Measurements from ENCODE around the gene ADNP2.

ADNP2 gene

GRCh38 chr18:80184243-80184772 is 75.2 kb downstream of the ADNP2 start:
- no peak for TF ChIP-seq CTCF (conservative IDR thresholded peaks at IDR 0.05)
- no peak for TF ChIP-seq ZFX (IDR thresholded peaks at IDR 0.05)
- H3K27ac ChIP-seq, result no peak overlapping the region

GRCh38 chr18:80185545-80185944 is 76.5 kb downstream of the ADNP2 start:
- H3K27ac ChIP-seq, result no peak overlapping the region
- no peak for TF ChIP-seq ZFX (IDR thresholded peaks at IDR 0.05)
- TF ChIP-seq CTCF (conservative IDR thresholded peaks at IDR 0.05), result no peak

GRCh38 chr18:80187956-80188642 is 79.0 kb downstream of the ADNP2 start:
- TF ChIP-seq ZFX (IDR thresholded peaks at IDR 0.05), result no peak
- no peak for TF ChIP-seq CTCF (conservative IDR thresholded peaks at IDR 0.05)
- no peak overlapping the region for H3K27ac ChIP-seq

GRCh38 chr18:80188643-80189530 is 79.8 kb downstream of the ADNP2 start:
- TF ChIP-seq CTCF (conservative IDR thresholded peaks at IDR 0.05), result no peak
- no peak for TF ChIP-seq ZFX (IDR thresholded peaks at IDR 0.05)
- no peak overlapping the region for H3K27ac ChIP-seq

- H3K27ac ChIP-seq, result no peak overlapping the region
- TF ChIP-seq CTCF (conservative IDR thresholded peaks at IDR 0.05), result no peak
- no peak for TF ChIP-seq ZFX (IDR thresholded peaks at IDR 0.05)
Measured at GRCh38 chr18:80189531-80189865, 80.4 kb downstream of the ADNP2 start.
